22Rv1 (cell line): ENCODE data around the gene HIVEP3.

Experiments used
- H3K27ac ChIP-seq: fragments of 450-650 bp; 2 replicates; pipeline ENCODE4 v1.5.1; 2017
- CTCF ChIP-seq: fragments of 450-650 bp; IDR thresholded peaks from 2 replicates; pipeline ENCODE4 v1.5.1; 2017; ENCODE audit warnings: mild to moderate bottlenecking
- ZFX ChIP-seq: fragments of 450-650 bp; IDR thresholded peaks from 2 replicates; pipeline ENCODE4 v1.6.1; 2017; ENCODE audit warnings: antibody characterized with exemption, borderline replicate concordance

The HIVEP3 gene

GRCh38 chr1:41918450-41919043 lies at the start of gene HIVEP3:
Gene HIVEP3, minus strand, starts transcription at chr1:41918922.
- TF ChIP-seq CTCF (no peak), ZFX (no peak)

GRCh38 chr1:41964400-41964799 lies 45.7 kb upstream of the HIVEP3 start:
- H3K27ac ChIP-seq = no peak overlapping the region
- no peak for TF ChIP-seq ZFX
- no peak for TF ChIP-seq CTCF

More at GRCh38 chr1:41918450-41919043, at the start of gene HIVEP3:
- peak within 1 kb of the TSS; percentile 78 for H3K27ac ChIP-seq

- TF ChIP-seq CTCF (no peak), ZFX (no peak)
- no peak overlapping the region for H3K27ac ChIP-seq
Observed at GRCh38 chr1:41963636-41964035, 44.9 kb upstream of the HIVEP3 start.

GRCh38 chr1:41958015-41958673 lies 39.4 kb upstream of the HIVEP3 start:
- TF ChIP-seq ZFX (no peak), CTCF (no peak)
- H3K27ac ChIP-seq = no peak overlapping the region

- TF ChIP-seq ZFX (no peak), CTCF (no peak)
- H3K27ac ChIP-seq = no peak overlapping the region
Observed at GRCh38 chr1:41957568-41957967, 38.8 kb upstream of the HIVEP3 start.

- no peak overlapping the region for H3K27ac ChIP-seq
- TF ChIP-seq CTCF (no peak), ZFX (no peak)
Observed at GRCh38 chr1:41955461-41956159, 36.9 kb upstream of the HIVEP3 start.

- TF ChIP-seq CTCF (no peak), ZFX (no peak)
- no peak overlapping the region for H3K27ac ChIP-seq
Observed at GRCh38 chr1:41954533-41954944, 35.8 kb upstream of the HIVEP3 start.
